WTC11 (cell line): ENCODE measurements around the gene ANKRD13D. TPM values are rescaled to one million over a fixed set of nuclear protein-coding genes. Genes with fewer than 3 reads are reported as not detected.
"Not testable (repeated sequence)": the region's sequence is repeated elsewhere in the genome, so short reads cannot be mapped to it uniquely, and the experiment has no call there.

Experiments
- ATAC-seq: fragments of 200-7000 bp; cut with Tn5 transposase; 2 replicates; pipeline ENCODE4 v1.10.0; 2021; ENCODE audit warnings: mild to moderate bottlenecking, moderate library complexity
- CTCF ChIA-PET: fragments of 300-600 bp; sonication (Branson Sonifier 250); formaldehyde crosslinking; loops from one replicate; lab custom pipeline; 2021; ENCODE audit warnings: antibody characterized with exemption; lab: Charles Lee
- POLR2A ChIA-PET: fragments of 350-600 bp; sonication (Branson Sonifier 250); formaldehyde crosslinking; loops from one replicate; lab custom pipeline; 2021; ENCODE audit warnings: antibody characterized with exemption; lab: Charles Lee
- DNase-seq: peaks from one replicate; pipeline ENCODE4 v3.0.0; 2021; ENCODE audit warnings: low spot score
- H3K27ac Mint-ChIP-seq: 2 replicates; pipeline ENCODE4 v1.8.0; 2021; ENCODE audit warnings: mixed read lengths
- H3K27me3 Mint-ChIP-seq: 2 replicates; pipeline ENCODE4 v1.8.0; 2021; ENCODE audit warnings: low read depth, mild to moderate bottlenecking, moderate library complexity, mixed read lengths
- H3K36me3 Mint-ChIP-seq: 2 replicates; pipeline ENCODE4 v1.8.0; 2021; ENCODE audit warnings: mixed read lengths
- H3K4me1 Mint-ChIP-seq: 2 replicates; pipeline ENCODE4 v1.8.0; 2022; ENCODE audit warnings: mixed read lengths
- H3K4me3 Mint-ChIP-seq: 2 replicates; pipeline ENCODE4 v1.8.0; 2021; ENCODE audit warnings: mild to moderate bottlenecking, moderate library complexity, mixed read lengths
- H3K9me3 Mint-ChIP-seq: 2 replicates; pipeline ENCODE4 v1.8.0; 2021; ENCODE audit warnings: mixed read lengths
- ATF2 ChIP-seq: sonication (generic); formaldehyde crosslinking; IDR thresholded peaks from 2 replicates; pipeline ENCODE4 v1.8.1; 2022; ENCODE audit warnings: low read depth, missing genetic modification reagents, borderline replicate concordance
- ATF6 ChIP-seq: sonication (generic); formaldehyde crosslinking; IDR thresholded peaks from 2 replicates; pipeline ENCODE4 v1.8.1; 2023; ENCODE audit warnings: mild to moderate bottlenecking, missing genetic modification reagents
- CREB1 ChIP-seq: sonication (generic); formaldehyde crosslinking; IDR thresholded peaks from 2 replicates; pipeline ENCODE4 v1.8.0; 2023; ENCODE audit warnings: mild to moderate bottlenecking, missing genetic modification reagents
- FOXK1 ChIP-seq: sonication (generic); formaldehyde crosslinking; IDR thresholded peaks from 2 replicates; pipeline ENCODE4 v1.8.0; 2022; ENCODE audit warnings: mild to moderate bottlenecking, moderate library complexity, missing genetic modification reagents
- FOXP1 ChIP-seq: sonication (generic); formaldehyde crosslinking; IDR thresholded peaks from 2 replicates; pipeline ENCODE4 v1.8.0; 2022; ENCODE audit warnings: missing genetic modification reagents, mild to moderate bottlenecking, moderate library complexity, borderline replicate concordance
- FOXP4 ChIP-seq: sonication (generic); formaldehyde crosslinking; IDR thresholded peaks from 2 replicates; pipeline ENCODE4 v1.8.0; 2022; ENCODE audit warnings: mild to moderate bottlenecking, missing genetic modification reagents
- IRF1 ChIP-seq: sonication (generic); formaldehyde crosslinking; IDR thresholded peaks from 2 replicates; pipeline ENCODE4 v1.8.0; 2023; ENCODE audit warnings: missing genetic modification reagents
- JUN ChIP-seq: sonication (generic); formaldehyde crosslinking; IDR thresholded peaks from 2 replicates; pipeline ENCODE4 v1.8.0; 2023; ENCODE audit warnings: mild to moderate bottlenecking, missing genetic modification reagents
- MLX ChIP-seq: sonication (generic); formaldehyde crosslinking; IDR thresholded peaks from 2 replicates; pipeline ENCODE4 v1.8.1; 2023; ENCODE audit warnings: mild to moderate bottlenecking, missing genetic modification reagents, moderate library complexity
- ZNF121 ChIP-seq: sonication (generic); formaldehyde crosslinking; IDR thresholded peaks from 2 replicates; pipeline ENCODE4 v1.8.0; 2023; ENCODE audit warnings: missing genetic modification reagents
- total RNA-seq: library from RNA; stranded (reverse); gene quantifications from 3 replicates; pipeline ENCODE4 v1.2.3, GENCODE V29; 2021
- TF ChIP-seq, protein P1 (sequence below): fragments of 250-450 bp; sonication (Bioruptor Pico); IDR thresholded peaks from 2 replicates; pipeline ENCODE4 v1.9.0; 2021; ENCODE audit warnings: moderate library complexity, mild to moderate bottlenecking, inconsistent platforms, borderline replicate concordance
- TF ChIP-seq, protein P2 (sequence below): fragments of 250-450 bp; sonication (Bioruptor Pico); IDR thresholded peaks from 2 replicates; pipeline ENCODE4 v1.9.0; 2021; ENCODE audit warnings: mild to moderate bottlenecking, borderline replicate concordance
- TF ChIP-seq, protein P3 (sequence below): fragments of 250-450 bp; sonication (Bioruptor Pico); IDR thresholded peaks from 2 replicates; pipeline ENCODE4 v2.1.2; 2022; ENCODE audit warnings: mild to moderate bottlenecking, moderate library complexity

ANKRD13D gene
- total RNA-seq, 1 experiment from 2014 or later = 55.5 TPM

DNA sequence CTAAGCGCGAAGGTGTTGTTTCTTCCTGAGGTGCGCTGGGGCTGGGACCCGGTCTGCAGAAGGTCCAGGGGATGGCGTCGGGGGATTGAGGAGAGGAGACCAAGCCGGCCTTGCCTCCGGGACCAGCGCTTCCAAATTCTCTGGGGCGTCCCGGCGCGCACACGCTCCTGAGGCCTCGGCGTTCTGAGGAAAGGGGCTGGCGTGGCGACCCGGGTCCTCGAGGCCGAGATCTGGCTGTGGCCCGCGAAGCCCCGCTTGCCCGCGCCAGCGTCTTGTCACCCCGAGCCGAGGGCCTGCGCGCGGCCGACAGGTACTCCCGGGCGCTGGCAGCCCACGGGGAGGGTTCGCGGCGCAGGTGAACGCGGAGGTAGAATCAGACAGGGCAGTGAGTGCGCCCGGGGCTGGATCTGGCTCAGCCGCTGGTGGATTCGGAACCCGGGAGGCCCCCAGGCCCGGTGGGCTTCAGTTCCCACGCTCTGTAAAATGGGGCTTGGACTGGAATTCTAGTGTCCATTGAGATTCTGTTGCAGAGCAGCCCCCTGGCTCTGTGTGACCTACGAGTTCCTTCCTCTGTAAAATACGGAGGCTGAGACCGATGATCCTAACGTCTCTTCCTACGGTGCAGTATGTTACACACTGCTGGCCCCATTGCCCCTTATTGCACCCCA lies 28.9 kb downstream of the ANKRD13D start (continued):
- TF ChIP-seq FOXP4 (CRISPR knock-in tag) (peak; percentile 63; the same call in 1 of the 2 replicates), ATF2 (no peak), JUN (CRISPR knock-in tag) (no peak), CREB1 (CRISPR knock-in tag) (no peak)
- TF ChIP-seq, protein P1, sequence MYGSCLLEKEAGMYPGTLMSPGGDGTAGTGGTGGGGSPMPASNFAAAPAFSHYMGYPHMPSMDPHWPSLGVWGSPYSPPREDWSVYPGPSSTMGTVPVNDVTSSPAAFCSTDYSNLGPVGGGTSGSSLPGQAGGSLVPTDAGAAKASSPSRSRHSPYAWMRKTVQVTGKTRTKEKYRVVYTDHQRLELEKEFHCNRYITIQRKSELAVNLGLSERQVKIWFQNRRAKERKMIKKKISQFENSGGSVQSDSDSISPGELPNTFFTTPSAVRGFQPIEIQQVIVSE (CRISPR knock-in tag) = no peak
- TF ChIP-seq, all 79 proteins: peak for 8

GRCh38 chr11:67318876-67319275 lies 29.8 kb downstream of the ANKRD13D start:
- H3K4me1 Mint-ChIP-seq = not testable (repeated sequence)

DNA sequence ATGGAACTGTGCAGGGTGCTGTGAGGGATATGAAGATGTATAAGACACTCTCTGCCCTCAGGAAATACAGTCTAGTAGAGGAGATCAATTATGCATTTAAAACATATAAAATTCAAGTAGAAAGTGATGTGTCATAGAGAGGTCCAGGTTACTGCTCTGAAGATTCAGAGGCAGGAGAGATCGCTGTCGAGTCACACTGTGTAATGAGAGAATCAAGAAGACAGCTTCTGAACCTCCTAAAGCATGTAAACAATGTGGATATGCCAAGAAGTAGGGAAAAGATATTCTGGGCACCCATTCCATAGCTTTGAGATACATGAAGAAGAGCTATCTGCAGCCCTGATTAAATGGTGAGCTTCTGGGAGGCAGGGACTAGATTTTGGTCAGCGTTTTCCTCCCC lies 30.9 kb downstream of the ANKRD13D start:
- no peak overlapping the region for H3K4me3 Mint-ChIP-seq
- TF ChIP-seq, protein P2, sequence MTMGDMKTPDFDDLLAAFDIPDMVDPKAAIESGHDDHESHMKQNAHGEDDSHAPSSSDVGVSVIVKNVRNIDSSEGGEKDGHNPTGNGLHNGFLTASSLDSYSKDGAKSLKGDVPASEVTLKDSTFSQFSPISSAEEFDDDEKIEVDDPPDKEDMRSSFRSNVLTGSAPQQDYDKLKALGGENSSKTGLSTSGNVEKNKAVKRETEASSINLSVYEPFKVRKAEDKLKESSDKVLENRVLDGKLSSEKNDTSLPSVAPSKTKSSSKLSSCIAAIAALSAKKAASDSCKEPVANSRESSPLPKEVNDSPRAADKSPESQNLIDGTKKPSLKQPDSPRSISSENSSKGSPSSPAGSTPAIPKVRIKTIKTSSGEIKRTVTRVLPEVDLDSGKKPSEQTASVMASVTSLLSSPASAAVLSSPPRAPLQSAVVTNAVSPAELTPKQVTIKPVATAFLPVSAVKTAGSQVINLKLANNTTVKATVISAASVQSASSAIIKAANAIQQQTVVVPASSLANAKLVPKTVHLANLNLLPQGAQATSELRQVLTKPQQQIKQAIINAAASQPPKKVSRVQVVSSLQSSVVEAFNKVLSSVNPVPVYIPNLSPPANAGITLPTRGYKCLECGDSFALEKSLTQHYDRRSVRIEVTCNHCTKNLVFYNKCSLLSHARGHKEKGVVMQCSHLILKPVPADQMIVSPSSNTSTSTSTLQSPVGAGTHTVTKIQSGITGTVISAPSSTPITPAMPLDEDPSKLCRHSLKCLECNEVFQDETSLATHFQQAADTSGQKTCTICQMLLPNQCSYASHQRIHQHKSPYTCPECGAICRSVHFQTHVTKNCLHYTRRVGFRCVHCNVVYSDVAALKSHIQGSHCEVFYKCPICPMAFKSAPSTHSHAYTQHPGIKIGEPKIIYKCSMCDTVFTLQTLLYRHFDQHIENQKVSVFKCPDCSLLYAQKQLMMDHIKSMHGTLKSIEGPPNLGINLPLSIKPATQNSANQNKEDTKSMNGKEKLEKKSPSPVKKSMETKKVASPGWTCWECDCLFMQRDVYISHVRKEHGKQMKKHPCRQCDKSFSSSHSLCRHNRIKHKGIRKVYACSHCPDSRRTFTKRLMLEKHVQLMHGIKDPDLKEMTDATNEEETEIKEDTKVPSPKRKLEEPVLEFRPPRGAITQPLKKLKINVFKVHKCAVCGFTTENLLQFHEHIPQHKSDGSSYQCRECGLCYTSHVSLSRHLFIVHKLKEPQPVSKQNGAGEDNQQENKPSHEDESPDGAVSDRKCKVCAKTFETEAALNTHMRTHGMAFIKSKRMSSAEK = no peak
- no peak for TF ChIP-seq FOXP1 (CRISPR knock-in tag)
- TF ChIP-seq ATF6 (CRISPR knock-in tag) = no peak
- TF ChIP-seq IRF1 (CRISPR knock-in tag) = no peak
- no peak for TF ChIP-seq ZNF121 (CRISPR knock-in tag)
- TF ChIP-seq FOXK1 (CRISPR knock-in tag) = no peak
- TF ChIP-seq, protein P3, sequence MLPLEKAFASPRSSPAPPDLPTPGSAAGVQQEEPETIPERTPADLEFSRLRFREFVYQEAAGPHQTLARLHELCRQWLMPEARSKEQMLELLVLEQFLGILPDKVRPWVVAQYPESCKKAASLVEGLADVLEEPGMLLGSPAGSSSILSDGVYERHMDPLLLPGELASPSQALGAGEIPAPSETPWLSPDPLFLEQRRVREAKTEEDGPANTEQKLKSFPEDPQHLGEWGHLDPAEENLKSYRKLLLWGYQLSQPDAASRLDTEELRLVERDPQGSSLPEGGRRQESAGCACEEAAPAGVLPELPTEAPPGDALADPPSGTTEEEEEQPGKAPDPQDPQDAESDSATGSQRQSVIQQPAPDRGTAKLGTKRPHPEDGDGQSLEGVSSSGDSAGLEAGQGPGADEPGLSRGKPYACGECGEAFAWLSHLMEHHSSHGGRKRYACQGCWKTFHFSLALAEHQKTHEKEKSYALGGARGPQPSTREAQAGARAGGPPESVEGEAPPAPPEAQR = no peak
- no peak for TF ChIP-seq MLX (CRISPR knock-in tag)
- TF ChIP-seq, all 79 proteins: peak for 0
- ChIA-PET CTCF (interaction anchor here (0.8 to 2.0 kb wide), 6 partner anchors 26 to 63 kb away, joined by 3 to 8 read pairs (median 6); no protein-coding TSS in a partner anchor), POLR2A (no interaction called here)
- H3K27me3 Mint-ChIP-seq = peaks cover 37% of the 10 kb centered on the region
- no peaks in the 10 kb centered on the region for H3K9me3 Mint-ChIP-seq
- H3K4me1 Mint-ChIP-seq = peaks cover 5% of the 10 kb centered on the region
- H3K27ac Mint-ChIP-seq = no peak overlapping the region
- H3K36me3 Mint-ChIP-seq = no peaks in the 10 kb centered on the region
- ATAC-seq = no peak
- no peak for DNase-seq

More at GRCh38 chr11:67318876-67319275, 29.8 kb downstream of the ANKRD13D start:
- Mint-ChIP-seq H3K27me3 (peaks cover 41% of the 10 kb centered on the region), H3K4me3 (peak overlapping the region; percentile 91)
- H3K36me3 Mint-ChIP-seq, H3K27ac Mint-ChIP-seq, DNase-seq, ATAC-seq, H3K9me3 Mint-ChIP-seq: not testable (repeated sequence)
- ChIA-PET CTCF (interaction anchor here (1.1 to 2.8 kb wide), 5 partner anchors 27 to 63 kb away, joined by 6 to 29 read pairs (median 21); no protein-coding TSS in a partner anchor), POLR2A (interaction anchor here (0.7 kb wide), 1 partner anchor 55 kb away, joined by 5 read pairs; no protein-coding TSS in a partner anchor)
